OCI-LY1 (cell line): ENCODE measurements around the gene FBXW7.

Experiments
- CTCF ChIP-seq: fragments of 200-600 bp; sonication (generic), shearing (Covaris generic); IDR thresholded peaks from 2 replicates; pipeline ENCODE4 v1.5.1; 2017; ENCODE audit warnings: mild to moderate bottlenecking, antibody characterized with exemption, low read length, moderate library complexity, mixed read lengths
- EZH2 ChIP-seq: fragments of 200-600 bp; sonication (generic), shearing (Covaris generic); IDR thresholded peaks from 2 replicates; pipeline ENCODE4 v1.8.0; 2017; ENCODE audit warnings: borderline replicate concordance, mixed run types, mild to moderate bottlenecking, antibody characterized with exemption, low read length, moderate library complexity, mixed read lengths

GRCh38 chr4:152417673-152418072, 118.2 kb downstream of the FBXW7 start:
- TF ChIP-seq CTCF = no peak
- no peak for TF ChIP-seq EZH2
